Activated T-helper 1 cell treated with Interleukin-2 at 50 U/mL for 16 hours (primary cell): Measurements from ENCODE around the gene ARHGAP1.

Source experiments
- DNase-seq: peaks from one replicate; pipeline ENCODE4 v3.0.0-alpha.2; 2020; ENCODE audit warnings: low read depth

The ARHGAP1 gene

GRCh38 chr11:46640036-46640788, 60.2 kb downstream of the ARHGAP1 start:
- no peak for DNase-seq

- no peak for DNase-seq
These were observed 61.1 kb downstream of the ARHGAP1 start for GRCh38 chr11:46639197-46639839.

GRCh38 chr11:46637546-46637945, 62.9 kb downstream of the ARHGAP1 start:
- no peak for DNase-seq

- DNase-seq = no peak
These were observed 64.8 kb downstream of the ARHGAP1 start for GRCh38 chr11:46635557-46636139.

GRCh38 chr11:46633291-46634217, 66.9 kb downstream of the ARHGAP1 start:
- DNase-seq = no peak

GRCh38 chr11:46632502-46632901, 67.9 kb downstream of the ARHGAP1 start:
- no peak for DNase-seq

GRCh38 chr11:46631676-46632075, 68.7 kb downstream of the ARHGAP1 start:
- DNase-seq = no peak

GRCh38 chr11:46630237-46630636, 70.2 kb downstream of the ARHGAP1 start:
- no peak for DNase-seq

- DNase-seq = no peak
These were observed 71.5 kb downstream of the ARHGAP1 start for GRCh38 chr11:46628961-46629360.
